PC-3 (cell line): Measurements from ENCODE around the gene TWNK. TPM values are rescaled to one million over a fixed set of nuclear protein-coding genes. Genes with fewer than 3 reads are reported as not detected.

Experiments used
- ATAC-seq: fragments of 200-7000 bp; cut with Tn5 transposase; 2 replicates; pipeline ENCODE4 v1.9.1; 2020; ENCODE audit warnings: mild to moderate bottlenecking, moderate library complexity
- BruUV-seq: library from RNA; stranded (reverse); fragments of 400-500 nt; replicated peaks from 2 replicates; lab custom pipeline; 2021; lab: Mats Ljungman, UMichigan
- CTCF ChIA-PET: fragments of 300-600 bp; sonication (Branson Sonifier 250); formaldehyde crosslinking; loops from one replicate; lab custom pipeline; 2022; ENCODE audit warnings: antibody characterized with exemption; lab: Charles Lee
- POLR2A ChIA-PET: fragments of 300-600 bp; sonication (Branson Sonifier 250); formaldehyde crosslinking; loops from one replicate; lab custom pipeline; 2022; ENCODE audit warnings: antibody characterized with exemption; ENCODE audit not compliant: unreplicated experiment; lab: Charles Lee
- DNase-seq: peaks from one replicate; pipeline ENCODE4 v3.0.0-alpha.2; 2015
- H2AFZ ChIP-seq: fragments of 300-600 bp; sonication (generic); 2 replicates; pipeline ENCODE4 v1.6.0; 2016; ENCODE audit warnings: antibody characterized with exemption, low read length
- H3F3A ChIP-seq: fragments of 300-600 bp; sonication (generic); one replicate; pipeline ENCODE4 v1.6.0; 2017; ENCODE audit warnings: antibody characterized with exemption, low read length, control low read depth, mild to moderate bottlenecking; ENCODE audit not compliant: unreplicated experiment
- H3K27ac ChIP-seq: fragments of 300-600 bp; sonication (generic); 2 replicates; pipeline ENCODE4 v1.5.1; 2016; ENCODE audit warnings: mild to moderate bottlenecking, low read length
- H3K27me3 ChIP-seq: fragments of 300-600 bp; sonication (generic); 2 replicates; pipeline ENCODE4 v1.6.1; 2016; ENCODE audit warnings: low read length, mixed read lengths
- H3K36me3 ChIP-seq: fragments of 300-600 bp; sonication (generic); 2 replicates; pipeline ENCODE4 v1.6.1; 2016; ENCODE audit warnings: low read depth, mixed run types, low read length, mixed read lengths
- H3K4me1 ChIP-seq: fragments of 300-600 bp; sonication (generic); 2 replicates; pipeline ENCODE4 v1.5.1; 2016; ENCODE audit warnings: low read length; ENCODE audit not compliant: insufficient read depth
- H3K4me2 ChIP-seq: fragments of 300-600 bp; sonication (generic); 2 replicates; pipeline ENCODE4 v1.6.0; 2016; ENCODE audit warnings: low read length
- H3K4me3 ChIP-seq: fragments of 300-600 bp; sonication (generic); 2 replicates; pipeline ENCODE4 v1.5.1; 2016; ENCODE audit warnings: mild to moderate bottlenecking, low read length, mixed read lengths
- H3K79me2 ChIP-seq: fragments of 300-600 bp; sonication (generic); 2 replicates; pipeline ENCODE4 v1.6.1; 2017; ENCODE audit warnings: low read length, mixed read lengths
- H3K9ac ChIP-seq: fragments of 300-600 bp; sonication (generic); 2 replicates; pipeline ENCODE4 v1.6.0; 2016; ENCODE audit warnings: mild to moderate bottlenecking, low read length
- H3K9me2 ChIP-seq: fragments of 300-600 bp; sonication (generic); replicated peaks from 2 replicates; pipeline ENCODE4 v1.6.1; 2016; ENCODE audit warnings: mixed run types, low read length, mixed read lengths
- H3K9me3 ChIP-seq: fragments of 300-600 bp; sonication (generic); 2 replicates; pipeline ENCODE4 v1.6.1; 2016; ENCODE audit warnings: low read length, mixed read lengths
- H4K20me1 ChIP-seq: fragments of 300-600 bp; sonication (generic); 2 replicates; pipeline ENCODE4 v1.6.1; 2016; ENCODE audit warnings: low read length, mixed read lengths
- CTCF ChIP-seq: fragments of 300-600 bp; sonication (generic); conservative IDR thresholded peaks from 2 replicates; pipeline ENCODE4 v1.5.1; 2017; ENCODE audit warnings: antibody characterized with exemption, low read depth, mild to moderate bottlenecking, low read length
- EZH2 ChIP-seq: fragments of 300-600 bp; sonication (generic); IDR thresholded peaks from one replicate; pipeline ENCODE4 v1.6.1; 2017; ENCODE audit warnings: antibody characterized with exemption, mild to moderate bottlenecking, low read length; ENCODE audit not compliant: unreplicated experiment
- EZH2phosphoT487 ChIP-seq: fragments of 300-600 bp; sonication (generic); IDR thresholded peaks from 2 replicates; pipeline ENCODE4 v1.6.1; 2018; ENCODE audit warnings: mild to moderate bottlenecking, antibody characterized with exemption, low read length, borderline replicate concordance
- intact Hi-C: fragments of 100-400 bp; cut with micrococcal nuclease; formaldehyde crosslinking; loops from 2 replicates; pipeline ENCODE4 v1.9.0; 2023
- total RNA-seq: library from RNA; depleted of rRNA; stranded (reverse); fragments of >200 nt; gene quantifications from 2 replicates; pipeline ENCODE4 v1.2.3, GENCODE V29; 2014

Gene TWNK
- total RNA-seq, 1 experiment from 2014 or later: 7.5 TPM

- CTCF ChIA-PET: no interaction called here
- BruUV-seq: no TSS peak
- H3K4me1 ChIP-seq: peaks cover 2% of the 10 kb centered on the region; the same call in 1 of the 2 replicates
- no peaks in the 10 kb centered on the region for H3K27me3 ChIP-seq
- H3K9me3 ChIP-seq: no peaks in the 10 kb centered on the region
- TF ChIP-seq EZH2phosphoT487: no peak
- no peak for TF ChIP-seq EZH2
- no peak for TF ChIP-seq CTCF
- H4K20me1 ChIP-seq: no peaks in the 10 kb centered on the region
- H3F3A ChIP-seq: no peaks in the 10 kb centered on the region
- intact Hi-C loops: no loop called here
- H2AFZ ChIP-seq: no peak overlapping the region
- DNase-seq (no peak), ATAC-seq (no peak)
- H3K36me3 ChIP-seq: no peaks in the 10 kb centered on the region
- no peak overlapping the region for H3K4me2 ChIP-seq
- H3K9me2 ChIP-seq: no peaks in the 10 kb centered on the region
- H3K27ac ChIP-seq: no peak overlapping the region
- no peak overlapping the region for H3K9ac ChIP-seq
- no peak overlapping the region for H3K4me3 ChIP-seq
- no peaks in the 10 kb centered on the region for H3K79me2 ChIP-seq
- POLR2A ChIA-PET: no interaction called here
Measured at GRCh38 chr10:101020427-101021075, 33.2 kb downstream of the TWNK start.

GRCh38 chr10:101021239-101021638 is 33.9 kb downstream of the TWNK start:
- no TSS peak for BruUV-seq
- Histone ChIP-seq H3K79me2 (no peaks in the 10 kb centered on the region), H4K20me1 (no peaks in the 10 kb centered on the region), H2AFZ (no peak overlapping the region), H3K36me3 (no peaks in the 10 kb centered on the region), H3K9me2 (no peaks in the 10 kb centered on the region), H3K4me1 (no peaks in the 10 kb centered on the region; the same call in 1 of the 2 replicates), H3K27me3 (no peaks in the 10 kb centered on the region), H3K27ac (no peak overlapping the region), H3K9me3 (no peaks in the 10 kb centered on the region), H3K4me2 (no peak overlapping the region), H3K4me3 (no peak overlapping the region), H3F3A (no peaks in the 10 kb centered on the region), H3K9ac (no peak overlapping the region)
- intact Hi-C loops: no loop called here
- DNase-seq (no peak), ATAC-seq (no peak)
- ChIA-PET CTCF (no interaction called here), POLR2A (no interaction called here)
- TF ChIP-seq CTCF (no peak), EZH2 (no peak), EZH2phosphoT487 (no peak)

GRCh38 chr10:101021692-101022251 is 34.4 kb downstream of the TWNK start:
- Histone ChIP-seq H3K4me3 (no peak overlapping the region), H3K36me3 (no peaks in the 10 kb centered on the region), H3K4me1 (no peaks in the 10 kb centered on the region; the same call in 1 of the 2 replicates), H3K9me2 (no peaks in the 10 kb centered on the region), H3K9ac (no peak overlapping the region), H2AFZ (no peak overlapping the region), H3K27ac (no peak overlapping the region), H3K4me2 (no peak overlapping the region), H3K9me3 (no peaks in the 10 kb centered on the region), H3K27me3 (no peaks in the 10 kb centered on the region), H3K79me2 (no peaks in the 10 kb centered on the region), H4K20me1 (no peaks in the 10 kb centered on the region), H3F3A (no peaks in the 10 kb centered on the region)
- no TSS peak for BruUV-seq
- ChIA-PET POLR2A (no interaction called here), CTCF (no interaction called here)
- TF ChIP-seq EZH2 (no peak), CTCF (no peak), EZH2phosphoT487 (no peak)
- DNase-seq (no peak), ATAC-seq (no peak)
- intact Hi-C loops: no loop called here
